GM12878 (cell line): ENCODE data around the gene PIGM. TPM values are rescaled to one million over a fixed set of nuclear protein-coding genes. Genes with fewer than 3 reads are reported as not detected.

Source experiments
- ATAC-seq: fragments of 200-7000 bp; cut with Tn5 transposase; 3 replicates; pipeline ENCODE4 v1.9.1; 2020; ENCODE audit warnings: mild to moderate bottlenecking, moderate library complexity
- BruUV-seq: library from RNA; stranded (reverse); fragments of 400-500 nt; replicated peaks from 2 replicates; lab custom pipeline; 2021; lab: Mats Ljungman, UMichigan
- CTCF ChIA-PET: fragments of 300-600 bp; sonication (Branson Sonifier 250); formaldehyde crosslinking; extraction: SDS; loops from one replicate; lab custom pipeline; 2021; ENCODE audit warnings: inconsistent platforms; lab: Yijun Ruan, JAX
- POLR2A ChIA-PET: fragments of 350-600 bp; formaldehyde crosslinking; extraction: SDS; loops from one replicate; lab custom pipeline; 2021; ENCODE audit warnings: inconsistent platforms; lab: Charles Lee
- RAD21 ChIA-PET: fragments of 300-600 bp; sonication (Branson Sonifier 250); formaldehyde crosslinking; loops from one replicate; lab custom pipeline; 2023; ENCODE audit warnings: antibody characterized with exemption; ENCODE audit not compliant: unreplicated experiment; lab: Charles Lee
- SMC1A ChIA-PET: fragments of 300-600 bp; sonication (Branson Sonifier 250); formaldehyde crosslinking; loops from one replicate; lab custom pipeline; 2023; ENCODE audit not compliant: unreplicated experiment, uncharacterized antibody; lab: Charles Lee
- DNase-seq: peaks from one replicate; pipeline ENCODE4 v3.0.0-alpha.2; 2011; ENCODE audit warnings: low read depth, low spot score
- FAIRE-seq: peaks from 3 replicates; lab custom pipeline; 2011; peaks lifted over from hg19 to GRCh38; lab: Jason Lieb, UNC
- H2AFZ ChIP-seq: 2 replicates; pipeline ENCODE4 v1.6.0; 2011; ENCODE audit warnings: low read depth, low read length, control low read depth; ENCODE audit not compliant: control insufficient read depth
- H3K27ac ChIP-seq: 2 replicates; pipeline ENCODE4 v1.5.1; 2011; ENCODE audit warnings: control low read depth; ENCODE audit not compliant: control insufficient read depth, insufficient read depth
- H3K27me3 ChIP-seq, 2 experiments: replicated peaks in 1 of 2; 2 replicates each; pipeline versions ENCODE4 v1.6.0 to v1.6.1; 2011; ENCODE audit warnings: low read length in 1 of 2; ENCODE audit not compliant: control insufficient read depth in 2 of 2, insufficient read depth in 2 of 2
- H3K36me3 ChIP-seq, 2 experiments: 2 replicates each; pipeline ENCODE4 v1.5.1; 2011; ENCODE audit warnings: low read length in 1 of 2; ENCODE audit not compliant: control insufficient read depth in 2 of 2, insufficient read depth in 2 of 2
- H3K4me1 ChIP-seq: 2 replicates; pipeline ENCODE4 v1.6.1; 2011; ENCODE audit warnings: mild to moderate bottlenecking, low read length, moderate library complexity, mixed read lengths; ENCODE audit not compliant: control insufficient read depth, insufficient read depth
- H3K4me2 ChIP-seq: 2 replicates; pipeline ENCODE4 v1.6.0; 2011; ENCODE audit warnings: control low read depth; ENCODE audit not compliant: control insufficient read depth, insufficient read depth
- H3K4me3 ChIP-seq: fragments of 200-600 bp; sonication (generic); 2 replicates; pipeline ENCODE4 v1.5.1; 2016
- H3K79me2 ChIP-seq: 2 replicates; pipeline ENCODE4 v1.6.0; 2011; ENCODE audit warnings: low read length; ENCODE audit not compliant: control insufficient read depth, insufficient read depth
- H3K9ac ChIP-seq: 2 replicates; pipeline ENCODE4 v1.8.0; 2011; ENCODE audit warnings: low read length, control low read depth, mixed read lengths; ENCODE audit not compliant: control insufficient read depth, insufficient read depth
- H3K9me3 ChIP-seq: replicated peaks from 3 replicates; pipeline ENCODE4 v1.5.1; 2011; ENCODE audit warnings: mild to moderate bottlenecking, low read length; ENCODE audit not compliant: control insufficient read depth, insufficient read depth
- H4K20me1 ChIP-seq: 2 replicates; pipeline ENCODE4 v1.6.0; 2011; ENCODE audit not compliant: control insufficient read depth, insufficient read depth
- BACH1 ChIP-seq: fragments of 450-650 bp; IDR thresholded peaks from 2 replicates; pipeline ENCODE4 v1.6.1; 2017; ENCODE audit warnings: mild to moderate bottlenecking, borderline replicate concordance
- BHLHE40 ChIP-seq, 2 experiments: fragments of 450-650 bp in 1 of 2; IDR thresholded peaks; 2 replicates each; pipeline ENCODE4 v1.6.1; 2011 to 2017; ENCODE audit warnings: low read depth in 2 of 2, borderline replicate concordance in 1 of 2, improper control_type of control experiment in 1 of 2, low read length in 1 of 2, mild to moderate bottlenecking in 1 of 2
- GATAD2B ChIP-seq: fragments of 450-650 bp; conservative IDR thresholded peaks from 2 replicates; pipeline ENCODE4 v1.6.1; 2017; ENCODE audit warnings: low read depth, mild to moderate bottlenecking, moderate library complexity
- HDGF ChIP-seq: fragments of 450-650 bp; IDR thresholded peaks from 2 replicates; pipeline ENCODE4 v1.6.1; 2016; ENCODE audit warnings: antibody characterized with exemption
- IKZF2 ChIP-seq, 2 experiments: fragments of 450-650 bp; IDR thresholded peaks; 2 replicates each; pipeline ENCODE4 v1.6.1; 2017; ENCODE audit warnings: mild to moderate bottlenecking in 2 of 2, moderate library complexity in 2 of 2
- JUND ChIP-seq: IDR thresholded peaks from 2 replicates; pipeline ENCODE4 v1.6.1; 2012; ENCODE audit warnings: low read depth, mild to moderate bottlenecking, low read length, improper control_type of control experiment, moderate library complexity
- NBN ChIP-seq: fragments of 450-650 bp; IDR thresholded peaks from 2 replicates; pipeline ENCODE4 v1.6.1; 2016
- NFIC ChIP-seq: IDR thresholded peaks from 2 replicates; pipeline ENCODE4 v1.6.1; 2012; ENCODE audit warnings: low read depth, mild to moderate bottlenecking, inconsistent platforms, low read length, moderate library complexity
- NFYA ChIP-seq: IDR thresholded peaks from 2 replicates; pipeline ENCODE4 v1.6.1; 2011; ENCODE audit warnings: low read depth, mild to moderate bottlenecking, low read length, improper control_type of control experiment, borderline replicate concordance
- SMARCA5 ChIP-seq: fragments of 450-650 bp; IDR thresholded peaks from 2 replicates; pipeline ENCODE4 v1.6.1; 2017; ENCODE audit warnings: mild to moderate bottlenecking
- SUZ12 ChIP-seq: fragments of 200-600 bp; sonication (generic); IDR thresholded peaks from one replicate; pipeline ENCODE4 v1.6.1; 2018; ENCODE audit warnings: antibody characterized with exemption, mild to moderate bottlenecking; ENCODE audit not compliant: unreplicated experiment
- WRNIP1 ChIP-seq: IDR thresholded peaks from 2 replicates; pipeline ENCODE4 v1.6.1; 2011; ENCODE audit warnings: low read depth, low read length, improper control_type of control experiment, borderline replicate concordance
- WGBS: methylation state at CpG from one replicate; pipeline ENCODE4 v1.1.6; 2016; ENCODE audit warnings: low lambda C conversion rate; ENCODE audit not compliant: insufficient replicate concordance, insufficient coverage; ENCODE audit errors: missing lambda C conversion rate; 5-methylcytosine and 5-hydroxymethylcytosine counted together
- in situ Hi-C: fragments of 300-500 bp; cut with MboI; formaldehyde crosslinking; loops from 9 replicates; pipeline ENCODE4 v1.14.3; 2018; ENCODE audit warnings: mixed read lengths
- intact Hi-C: fragments of 100-400 bp; cut with micrococcal nuclease; formaldehyde crosslinking; loops from one replicate; pipeline ENCODE4 v1.14.2; 2022; ENCODE audit not compliant: unreplicated experiment
- polyA plus RNA-seq, 11 experiments: library from polyadenylated mRNA; depleted of rRNA in 4 of 11; unstranded in 6 of 11; stranded (reverse) in 5 of 11; fragments of >200 nt; fragmentation: Nextera tagmentation in 4 of 11; fragmentation: Illumina TruSeq in 1 of 11; extraction: Ambion mirVana in 4 of 11; extraction: Trizol in 1 of 11; gene quantifications; 1 replicate in 1 of 11; 2 replicates in 10 of 11; pipeline versions ENCODE4 v1.2.1 to v1.2.3, GENCODE V29; 2011 to 2016; ENCODE audit warnings: inconsistent platforms in 2 of 11, missing spikeins in 2 of 11, low read depth in 1 of 11
- total RNA-seq, 4 experiments: library from RNA; depleted of rRNA in 3 of 4; stranded (reverse); fragments of >200 nt in 3 of 4; fragmentation: Illumina TruSeq in 1 of 4; extraction: Trizol in 1 of 4; gene quantifications; 2 replicates each; pipeline versions ENCODE4 v1.2.1 to v1.2.3, GENCODE V29; 2013 to 2021
- TF ChIP-seq, protein P1 (sequence below): fragments of 450-650 bp; IDR thresholded peaks from 2 replicates; pipeline ENCODE4 v1.6.1; 2018; ENCODE audit warnings: borderline replicate concordance, mild to moderate bottlenecking; ENCODE audit not compliant: partially characterized antibody
- TF ChIP-seq, protein P2 (sequence below): fragments of 450-650 bp; formaldehyde crosslinking; IDR thresholded peaks from 2 replicates; pipeline ENCODE4 v1.5.0; 2022; ENCODE audit warnings: mild to moderate bottlenecking, missing genetic modification characterization
- TF ChIP-seq, protein P3 (sequence below): fragments of 450-650 bp; IDR thresholded peaks from 2 replicates; pipeline ENCODE4 v1.6.1; 2016; ENCODE audit warnings: mild to moderate bottlenecking

The PIGM gene
- total and polyA plus RNA-seq, 10 of the 15 experiments (the other 5 are each of a cell fraction or from before 2014, with no cell fraction given), result 2.6 to 6.1 (median 4.6) TPM

DNA sequence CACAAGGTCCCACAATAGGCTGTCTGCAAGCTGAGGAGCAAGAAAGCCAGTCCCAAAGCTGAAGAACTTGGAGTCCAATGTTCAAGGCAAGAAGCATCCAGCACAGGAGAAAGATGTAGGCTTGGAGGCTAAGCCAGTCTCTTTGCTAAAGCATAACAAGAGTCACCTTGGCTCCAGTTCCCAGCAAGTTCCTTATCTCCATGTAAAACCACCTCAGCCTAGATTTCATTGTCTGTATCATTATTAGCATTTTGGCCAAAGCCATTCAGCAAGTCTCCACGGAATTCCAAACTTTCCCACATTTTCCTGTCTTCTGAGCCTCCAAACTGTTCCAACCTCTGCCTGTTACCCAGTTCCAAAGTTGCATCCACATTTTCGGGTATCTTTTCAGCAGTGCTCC is 36.9 kb downstream of the PIGM start:
- H3K27me3 ChIP-seq, result no peaks in the 10 kb centered on the region; a peak in 2 of 4 replicates
- no peak overlapping the region for H3K4me3 ChIP-seq
- in situ Hi-C loops (no loop called here), intact Hi-C loops (no loop called here)
- ChIA-PET CTCF (interaction anchor here (2.5 kb wide), 1 partner anchor 12 kb away, joined by 25 read pairs; no protein-coding TSS in a partner anchor), RAD21 (interaction anchor here (1.5 kb wide), 1 partner anchor 13 kb away, joined by 5 read pairs; no protein-coding TSS in a partner anchor), SMC1A (interaction anchor here (1.1 to 1.6 kb wide), 2 partner anchors 11 to 13 kb away, joined by 3 to 5 read pairs; no protein-coding TSS in a partner anchor), POLR2A (interaction anchor here (0.6 kb wide), 1 partner anchor 102 kb away, joined by 4 read pairs; no protein-coding TSS in a partner anchor)
- H3K4me1 ChIP-seq, result no peaks in the 10 kb centered on the region
- ATAC-seq, result no peak
- H3K27ac ChIP-seq, result no peak overlapping the region
- H3K9ac ChIP-seq, result no peak overlapping the region
- FAIRE-seq, result no peak
- BruUV-seq, result no TSS peak
- TF ChIP-seq WRNIP1 (no peak), HDGF (no peak), SUZ12 (no peak), NFIC (no peak), BACH1 (no peak), SMARCA5 (no peak), BHLHE40 (IDR thresholded peaks at IDR 0.05; ENCODE audit: borderline replicate concordance in 1 of 2, low read depth in 2 of 2, low read length in 1 of 2) (no peak), JUND (no peak), IKZF2 (IDR thresholded peaks at IDR 0.05) (no peak), NBN (no peak), NFYA (no peak), GATAD2B (no peak)
- TF ChIP-seq, protein P1, sequence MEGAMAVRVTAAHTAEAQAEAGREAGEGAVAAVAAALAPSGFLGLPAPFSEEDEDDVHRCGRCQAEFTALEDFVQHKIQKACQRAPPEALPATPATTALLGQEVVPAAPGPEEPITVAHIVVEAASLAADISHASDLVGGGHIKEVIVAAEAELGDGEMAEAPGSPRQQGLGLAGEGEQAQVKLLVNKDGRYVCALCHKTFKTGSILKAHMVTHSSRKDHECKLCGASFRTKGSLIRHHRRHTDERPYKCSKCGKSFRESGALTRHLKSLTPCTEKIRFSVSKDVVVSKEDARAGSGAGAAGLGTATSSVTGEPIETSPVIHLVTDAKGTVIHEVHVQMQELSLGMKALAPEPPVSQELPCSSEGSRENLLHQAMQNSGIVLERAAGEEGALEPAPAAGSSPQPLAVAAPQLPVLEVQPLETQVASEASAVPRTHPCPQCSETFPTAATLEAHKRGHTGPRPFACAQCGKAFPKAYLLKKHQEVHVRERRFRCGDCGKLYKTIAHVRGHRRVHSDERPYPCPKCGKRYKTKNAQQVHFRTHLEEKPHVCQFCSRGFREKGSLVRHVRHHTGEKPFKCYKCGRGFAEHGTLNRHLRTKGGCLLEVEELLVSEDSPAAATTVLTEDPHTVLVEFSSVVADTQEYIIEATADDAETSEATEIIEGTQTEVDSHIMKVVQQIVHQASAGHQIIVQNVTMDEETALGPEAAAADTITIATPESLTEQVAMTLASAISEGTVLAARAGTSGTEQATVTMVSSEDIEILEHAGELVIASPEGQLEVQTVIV, result no peak
- TF ChIP-seq, protein P2, sequence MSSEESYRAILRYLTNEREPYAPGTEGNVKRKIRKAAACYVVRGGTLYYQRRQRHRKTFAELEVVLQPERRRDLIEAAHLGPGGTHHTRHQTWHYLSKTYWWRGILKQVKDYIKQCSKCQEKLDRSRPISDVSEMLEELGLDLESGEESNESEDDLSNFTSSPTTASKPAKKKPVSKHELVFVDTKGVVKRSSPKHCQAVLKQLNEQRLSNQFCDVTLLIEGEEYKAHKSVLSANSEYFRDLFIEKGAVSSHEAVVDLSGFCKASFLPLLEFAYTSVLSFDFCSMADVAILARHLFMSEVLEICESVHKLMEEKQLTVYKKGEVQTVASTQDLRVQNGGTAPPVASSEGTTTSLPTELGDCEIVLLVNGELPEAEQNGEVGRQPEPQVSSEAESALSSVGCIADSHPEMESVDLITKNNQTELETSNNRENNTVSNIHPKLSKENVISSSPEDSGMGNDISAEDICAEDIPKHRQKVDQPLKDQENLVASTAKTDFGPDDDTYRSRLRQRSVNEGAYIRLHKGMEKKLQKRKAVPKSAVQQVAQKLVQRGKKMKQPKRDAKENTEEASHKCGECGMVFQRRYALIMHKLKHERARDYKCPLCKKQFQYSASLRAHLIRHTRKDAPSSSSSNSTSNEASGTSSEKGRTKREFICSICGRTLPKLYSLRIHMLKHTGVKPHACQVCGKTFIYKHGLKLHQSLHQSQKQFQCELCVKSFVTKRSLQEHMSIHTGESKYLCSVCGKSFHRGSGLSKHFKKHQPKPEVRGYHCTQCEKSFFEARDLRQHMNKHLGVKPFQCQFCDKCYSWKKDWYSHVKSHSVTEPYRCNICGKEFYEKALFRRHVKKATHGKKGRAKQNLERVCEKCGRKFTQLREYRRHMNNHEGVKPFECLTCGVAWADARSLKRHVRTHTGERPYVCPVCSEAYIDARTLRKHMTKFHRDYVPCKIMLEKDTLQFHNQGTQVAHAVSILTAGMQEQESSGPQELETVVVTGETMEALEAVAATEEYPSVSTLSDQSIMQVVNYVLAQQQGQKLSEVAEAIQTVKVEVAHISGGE (CRISPR knock-in tag), result no peak
- TF ChIP-seq, protein P3, sequence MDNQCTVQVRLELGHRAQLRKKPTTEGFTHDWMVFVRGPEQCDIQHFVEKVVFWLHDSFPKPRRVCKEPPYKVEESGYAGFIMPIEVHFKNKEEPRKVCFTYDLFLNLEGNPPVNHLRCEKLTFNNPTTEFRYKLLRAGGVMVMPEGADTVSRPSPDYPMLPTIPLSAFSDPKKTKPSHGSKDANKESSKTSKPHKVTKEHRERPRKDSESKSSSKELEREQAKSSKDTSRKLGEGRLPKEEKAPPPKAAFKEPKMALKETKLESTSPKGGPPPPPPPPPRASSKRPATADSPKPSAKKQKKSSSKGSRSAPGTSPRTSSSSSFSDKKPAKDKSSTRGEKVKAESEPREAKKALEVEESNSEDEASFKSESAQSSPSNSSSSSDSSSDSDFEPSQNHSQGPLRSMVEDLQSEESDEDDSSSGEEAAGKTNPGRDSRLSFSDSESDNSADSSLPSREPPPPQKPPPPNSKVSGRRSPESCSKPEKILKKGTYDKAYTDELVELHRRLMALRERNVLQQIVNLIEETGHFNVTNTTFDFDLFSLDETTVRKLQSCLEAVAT, result no peak
- no peak overlapping the region for H2AFZ ChIP-seq
- WGBS, result 0% methylated on average over 2 of the region's 2 CpGs
- H3K9me3 ChIP-seq, result no peaks in the 10 kb centered on the region
- no peaks in the 10 kb centered on the region for H3K79me2 ChIP-seq
- H3K36me3 ChIP-seq, result no peaks in the 10 kb centered on the region
- DNase-seq, result no peak
- H4K20me1 ChIP-seq, result no peaks in the 10 kb centered on the region
- H3K4me2 ChIP-seq, result no peak overlapping the region
